ENCODE results near the gene YY1AP1. TPM values are rescaled to one million over a fixed set of nuclear protein-coding genes. Genes with fewer than 3 reads are reported as not detected.
"Not testable (repeated sequence)": the region's sequence is repeated elsewhere in the genome, so short reads cannot be mapped to it uniquely, and the experiment has no call there.

The YY1AP1 gene
- total RNA-seq, 2 experiments from 2014 or later: 68.9 to 81.9 TPM

DNA sequence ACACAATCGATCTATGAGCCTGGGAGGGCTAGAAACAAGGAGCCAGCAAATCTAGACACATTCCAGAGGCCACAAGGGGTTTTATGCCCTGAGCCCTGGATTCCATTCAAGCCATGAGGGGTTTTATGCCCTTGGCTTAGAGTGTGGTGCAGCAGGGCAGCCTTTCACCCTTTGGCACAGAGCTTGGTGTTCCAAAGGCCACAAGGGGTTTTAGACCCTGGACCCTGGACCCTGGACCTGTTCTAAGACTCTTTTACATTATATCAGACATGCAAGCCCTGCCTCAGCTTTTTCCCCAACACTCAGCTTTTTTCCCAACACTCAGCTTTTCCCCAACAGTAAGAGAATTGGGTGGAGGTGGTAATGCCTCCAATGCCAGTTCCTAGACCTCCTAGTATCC, 65.2 kb downstream of the YY1AP1 start:
- ChIA-PET POLR2A (no interaction called here), CTCF (no interaction called here)
- peaks cover 2% of the 10 kb centered on the region for H3K4me1 Mint-ChIP-seq
- H3K9me3 Mint-ChIP-seq: no peaks in the 10 kb centered on the region
- H3K4me3 Mint-ChIP-seq: no peak overlapping the region
- DNase-seq: no peak
- H3K36me3 Mint-ChIP-seq (ENCODE audit: low read depth): no peaks in the 10 kb centered on the region
- no peak overlapping the region for H3K27ac Mint-ChIP-seq
- no peaks in the 10 kb centered on the region for H3K27me3 Mint-ChIP-seq

DNA sequence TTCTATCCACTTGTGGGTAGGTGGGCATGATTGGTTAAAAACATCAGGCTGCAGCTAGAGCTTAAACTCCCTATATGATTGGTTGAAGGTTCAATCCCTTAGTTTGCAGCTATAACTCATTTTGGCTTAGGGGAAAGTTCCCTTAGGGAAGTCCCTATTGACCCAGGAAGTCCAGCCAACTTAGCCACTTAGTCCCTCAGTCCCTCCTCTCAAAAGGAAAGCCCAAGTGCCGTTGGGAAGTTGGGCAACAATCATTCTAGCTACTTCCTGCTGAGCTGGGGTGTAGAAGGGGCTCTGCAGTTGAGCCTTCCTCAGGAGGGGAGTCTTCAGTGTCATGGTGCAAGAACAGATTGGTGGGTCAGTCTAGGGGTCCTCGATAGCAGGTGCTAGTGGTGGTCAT, 66.4 kb downstream of the YY1AP1 start:
- H3K4me1 Mint-ChIP-seq: peaks cover 2% of the 10 kb centered on the region
- POLR2A ChIA-PET: no interaction called here
- no peak overlapping the region for H3K4me3 Mint-ChIP-seq
- no peaks in the 10 kb centered on the region for H3K9me3 Mint-ChIP-seq
- no peaks in the 10 kb centered on the region for H3K27me3 Mint-ChIP-seq
- CTCF ChIA-PET: no interaction called here
- H3K36me3 Mint-ChIP-seq (ENCODE audit: low read depth): no peaks in the 10 kb centered on the region
- no peak for DNase-seq
- H3K27ac Mint-ChIP-seq: no peak overlapping the region

DNA sequence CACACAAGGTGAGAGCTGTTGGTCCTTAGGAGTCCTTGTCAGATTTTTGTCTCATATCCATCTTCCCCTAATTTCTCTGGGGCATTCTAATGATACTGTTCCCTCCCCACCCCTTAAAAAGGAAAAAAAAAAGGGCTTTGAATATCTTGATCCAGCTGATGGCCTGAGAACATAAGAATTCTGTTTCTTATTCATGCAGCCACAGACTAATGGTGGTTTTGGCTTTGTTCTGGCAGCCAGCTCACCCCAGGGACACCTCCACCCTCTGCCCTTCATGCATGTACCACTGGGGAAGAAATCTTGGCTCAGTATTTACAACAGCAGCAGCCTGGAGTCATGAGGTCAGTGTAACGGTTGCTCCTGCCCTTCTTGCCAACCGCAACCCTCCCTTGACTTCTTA, 75.3 kb downstream of the YY1AP1 start:
- POLR2A ChIA-PET, DNase-seq, H3K27ac Mint-ChIP-seq, H3K27me3 Mint-ChIP-seq, H3K4me1 Mint-ChIP-seq, H3K9me3 Mint-ChIP-seq, H3K4me3 Mint-ChIP-seq: not testable (repeated sequence)
- CTCF ChIA-PET: interaction anchor here (0.6 kb wide), 2 partner anchors 40 to 1349 kb away, joined by 3 to 4 read pairs; no protein-coding TSS in a partner anchor
- H3K36me3 Mint-ChIP-seq (ENCODE audit: low read depth): peaks cover 14% of the 10 kb centered on the region

DNA sequence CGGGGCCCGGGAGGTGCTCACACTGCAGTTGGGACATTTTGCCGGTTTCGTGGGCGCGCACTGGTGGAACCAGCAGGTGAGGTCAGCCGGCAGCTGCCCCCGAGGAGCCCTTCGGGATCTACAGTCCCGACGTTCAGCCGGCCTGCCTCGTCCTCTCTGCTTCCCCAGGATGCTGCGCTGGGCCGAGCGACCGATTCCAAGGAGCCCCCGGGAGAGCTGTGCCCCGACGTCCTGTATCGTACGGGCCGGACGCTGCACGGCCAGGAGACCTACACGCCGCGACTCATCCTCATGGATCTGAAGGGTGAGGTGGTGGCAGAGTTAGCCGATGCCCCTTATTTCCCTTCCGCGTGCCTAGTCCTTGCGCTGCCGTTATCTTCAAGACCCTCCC, 78.3 kb downstream of the YY1AP1 start:
- POLR2A ChIA-PET, DNase-seq, H3K27me3 Mint-ChIP-seq, H3K9me3 Mint-ChIP-seq, CTCF ChIA-PET, H3K4me1 Mint-ChIP-seq: not testable (repeated sequence)
- peak overlapping the region; percentile 94 for H3K27ac Mint-ChIP-seq
- peak overlapping the region; percentile 93 for H3K4me3 Mint-ChIP-seq
- peaks cover 14% of the 10 kb centered on the region for H3K36me3 Mint-ChIP-seq (ENCODE audit: low read depth)

DNA sequence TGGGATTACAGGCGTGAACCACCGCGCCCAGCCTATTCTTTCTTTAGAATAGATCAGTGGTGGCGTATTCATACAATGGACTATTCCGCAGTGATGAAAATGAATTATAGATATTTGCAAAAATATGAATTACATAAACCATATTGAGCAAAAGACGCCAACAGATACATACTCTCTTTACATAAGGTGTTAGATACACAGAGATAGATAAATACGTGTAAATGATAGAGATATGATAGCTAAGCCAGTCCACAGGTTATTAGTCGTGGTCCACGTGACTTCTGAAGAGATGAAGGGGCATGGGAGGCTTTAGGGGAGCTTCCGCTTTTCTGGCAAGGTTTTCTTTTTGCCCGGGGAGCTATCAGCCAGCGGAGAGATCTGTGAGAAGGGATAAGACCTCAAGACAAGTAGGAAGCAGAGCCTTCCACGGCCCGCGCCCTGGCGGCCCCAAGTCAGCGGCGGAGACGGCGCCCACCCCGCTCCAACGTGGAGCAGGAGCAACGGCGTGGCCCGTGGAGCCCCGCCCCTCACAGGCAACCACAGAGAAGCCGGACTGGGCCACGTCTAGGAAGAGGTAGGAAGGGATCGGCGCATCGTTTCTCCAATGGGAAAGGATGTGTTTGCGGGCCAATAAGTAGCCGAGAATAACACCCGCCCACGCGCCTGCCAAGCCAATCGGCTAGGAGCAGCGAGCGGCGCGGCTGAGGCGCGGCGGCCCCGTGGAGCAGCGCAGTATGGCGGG, 78.9 kb downstream of the YY1AP1 start, which contains the start of gene MSTO1:
TSS of gene MSTO1 (plus strand) at position 704 of the 742 bp plus-strand sequence. CDS start at position 735, 31 bp downstream.
- Mint-ChIP-seq H3K36me3 (ENCODE audit: low read depth) (peaks cover 13% of the 10 kb centered on the region), H3K9me3 (no peaks in the 10 kb centered on the region), H3K4me3 (peak within 1 kb of the TSS; percentile 93), H3K27me3 (no peaks in the 10 kb centered on the region), H3K4me1 (peaks cover 6% of the 10 kb centered on the region), H3K27ac (peak within 1 kb of the TSS; percentile 94)
- CTCF ChIA-PET: interaction anchor here (0.6 to 0.8 kb wide), 2 partner anchors 10 to 153 kb away, joined by 3 read pairs; no protein-coding TSS in a partner anchor
- DNase-seq: peak; percentile 97
- POLR2A ChIA-PET: no interaction called here

Other genes with a start within 250 kb of the YY1AP1 start
- 10 to 100 TPM; 42.9 to 44.1 TPM for gene ASH1L, start 126.0 kb downstream of the YY1AP1 start, total RNA-seq
- gene MSTO1, start 78.6 kb downstream of the YY1AP1 start, total RNA-seq: 10 to 100 TPM; 61.5 to 64.5 TPM
- 100 to 1,000 TPM; 123 to 129 TPM for gene DAP3, start 317 bp upstream of the YY1AP1 start, total RNA-seq
- gene GON4L, start 168.4 kb upstream of the YY1AP1 start, total RNA-seq: 10 to 100 TPM; 72.3 to 77.0 TPM
- 10 to 100 TPM; 14.2 to 15.5 TPM for gene SYT11, start 170.8 kb upstream of the YY1AP1 start, total RNA-seq
- 10 to 100 TPM; 24.0 to 28.4 TPM for gene RIT1, start 222.6 kb upstream of the YY1AP1 start, total RNA-seq
- 10 to 100 TPM; 66.3 to 67.3 TPM for gene KHDC4, start 245.6 kb upstream of the YY1AP1 start, total RNA-seq

Measured in activated CD4-positive, alpha-beta T cell treated with anti-CD3 and anti-CD28 coated beads, Interleukin-2, amount 10 ng/mL, durations not matched to agents 7 days and 5 days (primary cell).